HepG2 (cell line): ENCODE results near the gene MYOM1. TPM values are rescaled to one million over a fixed set of nuclear protein-coding genes. Genes with fewer than 3 reads are reported as not detected.
A peak's percentile ranks its signal among the peaks of the same experiment; 100 is the strongest.

Experiments
- BHLHE40 ChIP-seq: IDR thresholded peaks from 2 replicates; pipeline ENCODE4 v1.6.1; 2011; ENCODE audit warnings: low read length, improper control_type of control experiment
- CBFB ChIP-seq: sonication (generic); formaldehyde crosslinking; IDR thresholded peaks from 2 replicates; pipeline ENCODE4 v1.4.0; 2020; ENCODE audit warnings: missing genetic modification reagents
- CHCHD3 ChIP-seq: sonication (generic); formaldehyde crosslinking; IDR thresholded peaks from 2 replicates; pipeline ENCODE4 v1.8.0; 2022; ENCODE audit warnings: mild to moderate bottlenecking, missing genetic modification reagents, moderate library complexity
- MTF1 ChIP-seq: sonication (generic); formaldehyde crosslinking; IDR thresholded peaks from 2 replicates; pipeline ENCODE4 v1.5.0; 2020; ENCODE audit warnings: missing genetic modification reagents
- NFKB2 ChIP-seq: sonication (generic); formaldehyde crosslinking; IDR thresholded peaks from 2 replicates; pipeline ENCODE4 v1.4.0; 2020; ENCODE audit warnings: missing genetic modification reagents, borderline replicate concordance
- PHF5A ChIP-seq: IDR thresholded peaks from one replicate; pipeline ENCODE4 v1.6.1; 2018; ENCODE audit warnings: low read depth, missing genetic modification reagents; ENCODE audit not compliant: unreplicated experiment
- PLRG1 ChIP-seq: fragments of 450-650 bp; conservative IDR thresholded peaks from 2 replicates; pipeline ENCODE4 v1.6.1; 2016
- SMC3 ChIP-seq: IDR thresholded peaks from 2 replicates; pipeline ENCODE4 v1.6.1; 2011; ENCODE audit warnings: low read length, improper control_type of control experiment
- SNAPC2 ChIP-seq: sonication (generic); formaldehyde crosslinking; IDR thresholded peaks from 2 replicates; pipeline ENCODE4 v1.8.1; 2022; ENCODE audit warnings: mild to moderate bottlenecking, missing genetic modification reagents
- SP4 ChIP-seq: sonication (generic); formaldehyde crosslinking; IDR thresholded peaks from 2 replicates; pipeline ENCODE4 v1.8.1; 2023; ENCODE audit warnings: mild to moderate bottlenecking, missing genetic modification reagents
- TCF12 ChIP-seq, 2 experiments: fragments of 450-650 bp in 1 of 2; sonication (generic) in 1 of 2; formaldehyde crosslinking in 1 of 2; IDR thresholded peaks; 2 replicates each; pipeline versions ENCODE4 v1.6.1 to v1.8.0; 2017 to 2022; ENCODE audit warnings: antibody characterized with exemption in 1 of 2, mild to moderate bottlenecking in 1 of 2, missing genetic modification reagents in 1 of 2, moderate library complexity in 1 of 2
- U2AF2 ChIP-seq: fragments of 200-400 bp; formaldehyde crosslinking; IDR thresholded peaks from 2 replicates; pipeline ENCODE4 v1.6.1; 2017; ENCODE audit warnings: low read depth, mild to moderate bottlenecking, low read length
- ZFP36L1 ChIP-seq: sonication (generic); formaldehyde crosslinking; IDR thresholded peaks from 2 replicates; pipeline ENCODE4 v1.8.0; 2022; ENCODE audit warnings: mild to moderate bottlenecking, missing genetic modification reagents, moderate library complexity
- ZNF256 ChIP-seq: sonication (generic); formaldehyde crosslinking; conservative IDR thresholded peaks from 2 replicates; pipeline ENCODE4 v1.4.0; 2020; ENCODE audit warnings: missing genetic modification reagents
- ZNF616 ChIP-seq: sonication (generic); formaldehyde crosslinking; IDR thresholded peaks from 2 replicates; pipeline ENCODE4 v1.5.0; 2020; ENCODE audit warnings: low read depth, mild to moderate bottlenecking, missing genetic modification reagents
- polyA plus RNA-seq, 8 experiments: library from polyadenylated mRNA; depleted of rRNA in 3 of 8; stranded (reverse) in 7 of 8; unstranded in 1 of 8; fragments of >200 nt; fragmentation: Illumina TruSeq in 4 of 8; extraction: Trizol in 4 of 8; gene quantifications; 2 replicates each; pipeline versions ENCODE4 v1.2.1 to v1.2.3, GENCODE V29; 2011 to 2016; ENCODE audit warnings: low read depth in 4 of 8, missing spikeins in 1 of 8, mixed read lengths in 1 of 8; ENCODE audit not compliant: insufficient read depth in 1 of 8
- total RNA-seq, 5 experiments: library from RNA; depleted of rRNA; stranded (reverse); fragments of >200 nt; fragmentation: Illumina TruSeq; extraction: Trizol; gene quantifications; 2 replicates each; pipeline ENCODE4 v1.2.3, GENCODE V29; 2016; ENCODE audit warnings: low read depth in 1 of 5
- TF ChIP-seq, protein P1 (sequence below): sonication (generic); formaldehyde crosslinking; IDR thresholded peaks from 2 replicates; pipeline ENCODE4 v1.4.0; 2020; ENCODE audit warnings: missing genetic modification reagents
- TF ChIP-seq, protein P2 (sequence below): sonication (generic); formaldehyde crosslinking; IDR thresholded peaks from 2 replicates; pipeline ENCODE4 v1.8.0; 2022; ENCODE audit warnings: mild to moderate bottlenecking, missing genetic modification reagents, moderate library complexity
- TF ChIP-seq, protein P3 (sequence below): sonication (generic); formaldehyde crosslinking; IDR thresholded peaks from 2 replicates; pipeline ENCODE4 v1.8.1; 2023; ENCODE audit warnings: missing genetic modification reagents, mild to moderate bottlenecking, borderline replicate concordance
- TF ChIP-seq, protein P4 (sequence below): sonication (generic); formaldehyde crosslinking; IDR thresholded peaks from 2 replicates; pipeline ENCODE4 v1.4.0; 2020; ENCODE audit warnings: mild to moderate bottlenecking, missing genetic modification reagents
- TF ChIP-seq, protein P5 (sequence below): sonication (generic); formaldehyde crosslinking; IDR thresholded peaks from 2 replicates; pipeline ENCODE4 v1.4.0; 2020; ENCODE audit warnings: missing genetic modification reagents, borderline replicate concordance
- TF ChIP-seq, protein P6 (sequence below): fragments of 450-650 bp; IDR thresholded peaks from 2 replicates; pipeline ENCODE4 v1.6.1; 2016

The MYOM1 gene
- total and polyA plus RNA-seq, 2 of the 13 experiments (the other 11 are each of a cell fraction or from before 2014, with no cell fraction given) = 0.46 to 0.98 TPM

DNA sequence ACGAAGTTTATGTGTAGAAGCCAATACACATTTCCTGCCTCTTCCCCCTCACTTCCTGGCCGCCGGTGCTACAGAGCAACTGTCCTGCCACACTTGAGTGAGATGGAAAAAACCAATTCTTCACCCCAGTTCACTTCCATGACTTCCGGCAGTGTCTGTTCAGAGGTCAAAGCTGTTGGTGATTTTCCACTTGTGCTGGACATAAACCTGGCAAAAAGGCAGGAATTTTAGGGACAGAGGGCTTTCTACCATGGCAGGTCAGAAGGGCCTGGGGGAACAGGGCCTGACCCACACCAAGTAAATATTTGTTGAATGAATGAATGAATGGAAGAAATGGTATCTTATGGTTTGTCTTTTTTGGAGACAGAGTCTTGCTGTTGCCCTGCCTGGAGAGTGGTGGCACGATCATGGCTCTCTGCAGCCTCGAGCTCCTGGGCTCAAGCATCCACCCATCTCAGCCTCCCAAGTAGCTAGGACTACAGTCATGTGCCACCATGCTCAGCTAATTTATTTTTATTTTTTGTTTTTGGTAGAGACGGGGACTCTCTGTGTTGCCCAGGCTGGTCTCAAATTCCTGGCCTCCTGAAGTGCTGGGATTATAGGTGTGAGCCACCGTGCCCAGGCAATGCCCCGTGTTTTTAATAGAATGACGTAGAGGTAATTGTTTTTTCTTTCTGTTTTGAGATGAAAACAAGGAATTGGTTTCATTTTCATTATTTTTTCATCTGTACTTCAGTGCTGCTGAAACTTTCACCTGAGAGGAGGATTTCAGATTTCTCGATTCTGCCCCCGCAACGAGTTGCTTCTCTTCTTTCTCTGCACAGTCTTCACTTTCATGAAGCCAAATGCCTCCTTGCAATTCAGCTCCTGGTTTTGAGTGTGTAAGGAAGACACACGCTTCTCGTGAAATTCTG is 158.8 kb downstream of the MYOM1 start (continued):
- TF ChIP-seq, protein P1, sequence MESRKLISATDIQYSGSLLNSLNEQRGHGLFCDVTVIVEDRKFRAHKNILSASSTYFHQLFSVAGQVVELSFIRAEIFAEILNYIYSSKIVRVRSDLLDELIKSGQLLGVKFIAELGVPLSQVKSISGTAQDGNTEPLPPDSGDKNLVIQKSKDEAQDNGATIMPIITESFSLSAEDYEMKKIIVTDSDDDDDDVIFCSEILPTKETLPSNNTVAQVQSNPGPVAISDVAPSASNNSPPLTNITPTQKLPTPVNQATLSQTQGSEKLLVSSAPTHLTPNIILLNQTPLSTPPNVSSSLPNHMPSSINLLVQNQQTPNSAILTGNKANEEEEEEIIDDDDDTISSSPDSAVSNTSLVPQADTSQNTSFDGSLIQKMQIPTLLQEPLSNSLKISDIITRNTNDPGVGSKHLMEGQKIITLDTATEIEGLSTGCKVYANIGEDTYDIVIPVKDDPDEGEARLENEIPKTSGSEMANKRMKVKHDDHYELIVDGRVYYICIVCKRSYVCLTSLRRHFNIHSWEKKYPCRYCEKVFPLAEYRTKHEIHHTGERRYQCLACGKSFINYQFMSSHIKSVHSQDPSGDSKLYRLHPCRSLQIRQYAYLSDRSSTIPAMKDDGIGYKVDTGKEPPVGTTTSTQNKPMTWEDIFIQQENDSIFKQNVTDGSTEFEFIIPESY (CRISPR knock-in tag) = peak; percentile 41; the same call in 1 of the 2 replicates
- TF ChIP-seq, protein P2, sequence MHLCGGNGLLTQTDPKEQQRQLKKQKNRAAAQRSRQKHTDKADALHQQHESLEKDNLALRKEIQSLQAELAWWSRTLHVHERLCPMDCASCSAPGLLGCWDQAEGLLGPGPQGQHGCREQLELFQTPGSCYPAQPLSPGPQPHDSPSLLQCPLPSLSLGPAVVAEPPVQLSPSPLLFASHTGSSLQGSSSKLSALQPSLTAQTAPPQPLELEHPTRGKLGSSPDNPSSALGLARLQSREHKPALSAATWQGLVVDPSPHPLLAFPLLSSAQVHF (CRISPR knock-in tag) = no peak
- TF ChIP-seq SP4 (CRISPR knock-in tag) (peak; percentile 43; the same call in 1 of the 2 replicates), CBFB (no peak), MTF1 (no peak), TCF12 (IDR thresholded peaks at IDR 0.05) (no peak), TCF12 (CRISPR knock-in tag; IDR thresholded peaks at IDR 0.05) (no peak), SNAPC2 (CRISPR knock-in tag) (peak; percentile 82), NFKB2 (CRISPR knock-in tag) (no peak), BHLHE40 (no peak), SMC3 (no peak; the same call in 1 of the 2 replicates), U2AF2 (no peak), ZNF616 (CRISPR knock-in tag) (no peak), CHCHD3 (CRISPR knock-in tag) (no peak), PLRG1 (no peak), ZNF256 (no peak), PHF5A (CRISPR knock-in tag) (peak; percentile 61), ZFP36L1 (CRISPR knock-in tag) (no peak)
- TF ChIP-seq, protein P3, sequence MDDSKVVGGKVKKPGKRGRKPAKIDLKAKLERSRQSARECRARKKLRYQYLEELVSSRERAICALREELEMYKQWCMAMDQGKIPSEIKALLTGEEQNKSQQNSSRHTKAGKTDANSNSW (CRISPR knock-in tag) = no peak
- TF ChIP-seq, protein P4, sequence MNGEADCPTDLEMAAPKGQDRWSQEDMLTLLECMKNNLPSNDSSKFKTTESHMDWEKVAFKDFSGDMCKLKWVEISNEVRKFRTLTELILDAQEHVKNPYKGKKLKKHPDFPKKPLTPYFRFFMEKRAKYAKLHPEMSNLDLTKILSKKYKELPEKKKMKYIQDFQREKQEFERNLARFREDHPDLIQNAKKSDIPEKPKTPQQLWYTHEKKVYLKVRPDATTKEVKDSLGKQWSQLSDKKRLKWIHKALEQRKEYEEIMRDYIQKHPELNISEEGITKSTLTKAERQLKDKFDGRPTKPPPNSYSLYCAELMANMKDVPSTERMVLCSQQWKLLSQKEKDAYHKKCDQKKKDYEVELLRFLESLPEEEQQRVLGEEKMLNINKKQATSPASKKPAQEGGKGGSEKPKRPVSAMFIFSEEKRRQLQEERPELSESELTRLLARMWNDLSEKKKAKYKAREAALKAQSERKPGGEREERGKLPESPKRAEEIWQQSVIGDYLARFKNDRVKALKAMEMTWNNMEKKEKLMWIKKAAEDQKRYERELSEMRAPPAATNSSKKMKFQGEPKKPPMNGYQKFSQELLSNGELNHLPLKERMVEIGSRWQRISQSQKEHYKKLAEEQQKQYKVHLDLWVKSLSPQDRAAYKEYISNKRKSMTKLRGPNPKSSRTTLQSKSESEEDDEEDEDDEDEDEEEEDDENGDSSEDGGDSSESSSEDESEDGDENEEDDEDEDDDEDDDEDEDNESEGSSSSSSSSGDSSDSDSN (CRISPR knock-in tag) = peak; percentile 62
- TF ChIP-seq, protein P5, sequence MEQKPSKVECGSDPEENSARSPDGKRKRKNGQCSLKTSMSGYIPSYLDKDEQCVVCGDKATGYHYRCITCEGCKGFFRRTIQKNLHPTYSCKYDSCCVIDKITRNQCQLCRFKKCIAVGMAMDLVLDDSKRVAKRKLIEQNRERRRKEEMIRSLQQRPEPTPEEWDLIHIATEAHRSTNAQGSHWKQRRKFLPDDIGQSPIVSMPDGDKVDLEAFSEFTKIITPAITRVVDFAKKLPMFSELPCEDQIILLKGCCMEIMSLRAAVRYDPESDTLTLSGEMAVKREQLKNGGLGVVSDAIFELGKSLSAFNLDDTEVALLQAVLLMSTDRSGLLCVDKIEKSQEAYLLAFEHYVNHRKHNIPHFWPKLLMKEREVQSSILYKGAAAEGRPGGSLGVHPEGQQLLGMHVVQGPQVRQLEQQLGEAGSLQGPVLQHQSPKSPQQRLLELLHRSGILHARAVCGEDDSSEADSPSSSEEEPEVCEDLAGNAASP (CRISPR knock-in tag) = peak; percentile 98
- TF ChIP-seq, protein P6, sequence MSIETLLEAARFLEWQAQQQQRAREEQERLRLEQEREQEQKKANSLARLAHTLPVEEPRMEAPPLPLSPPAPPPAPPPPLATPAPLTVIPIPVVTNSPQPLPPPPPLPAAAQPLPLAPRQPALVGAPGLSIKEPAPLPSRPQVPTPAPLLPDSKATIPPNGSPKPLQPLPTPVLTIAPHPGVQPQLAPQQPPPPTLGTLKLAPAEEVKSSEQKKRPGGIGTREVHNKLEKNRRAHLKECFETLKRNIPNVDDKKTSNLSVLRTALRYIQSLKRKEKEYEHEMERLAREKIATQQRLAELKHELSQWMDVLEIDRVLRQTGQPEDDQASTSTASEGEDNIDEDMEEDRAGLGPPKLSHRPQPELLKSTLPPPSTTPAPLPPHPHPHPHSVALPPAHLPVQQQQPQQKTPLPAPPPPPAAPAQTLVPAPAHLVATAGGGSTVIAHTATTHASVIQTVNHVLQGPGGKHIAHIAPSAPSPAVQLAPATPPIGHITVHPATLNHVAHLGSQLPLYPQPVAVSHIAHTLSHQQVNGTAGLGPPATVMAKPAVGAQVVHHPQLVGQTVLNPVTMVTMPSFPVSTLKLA = no peak
